ENCODE data around the gene ARMH1.

ARMH1 gene

GRCh38 chr1:44721485-44722361, 47.2 kb downstream of the ARMH1 start (continued):
- TF ChIP-seq, protein P1, sequence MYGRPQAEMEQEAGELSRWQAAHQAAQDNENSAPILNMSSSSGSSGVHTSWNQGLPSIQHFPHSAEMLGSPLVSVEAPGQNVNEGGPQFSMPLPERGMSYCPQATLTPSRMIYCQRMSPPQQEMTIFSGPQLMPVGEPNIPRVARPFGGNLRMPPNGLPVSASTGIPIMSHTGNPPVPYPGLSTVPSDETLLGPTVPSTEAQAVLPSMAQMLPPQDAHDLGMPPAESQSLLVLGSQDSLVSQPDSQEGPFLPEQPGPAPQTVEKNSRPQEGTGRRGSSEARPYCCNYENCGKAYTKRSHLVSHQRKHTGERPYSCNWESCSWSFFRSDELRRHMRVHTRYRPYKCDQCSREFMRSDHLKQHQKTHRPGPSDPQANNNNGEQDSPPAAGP (tag by site-specific recombination; IDR thresholded peaks at IDR 0.05): no peak
- TF ChIP-seq ZNF701 (tag by site-specific recombination; IDR thresholded peaks at IDR 0.05): no peak
- no peak for TF ChIP-seq ZNF776 (tag by site-specific recombination; IDR thresholded peaks at IDR 0.05; ENCODE audit: borderline replicate concordance)
- no peak for TF ChIP-seq HIC1 (tag by site-specific recombination; IDR thresholded peaks at IDR 0.05)
- TF ChIP-seq ZFP69B (tag by site-specific recombination; IDR thresholded peaks at IDR 0.05): no peak; the same call in 1 of the 2 replicates
- no peak for TF ChIP-seq ZBTB44 (tag by site-specific recombination; IDR thresholded peaks at IDR 0.05)
- peak; percentile 50; the same call in 1 of the 2 replicates for TF ChIP-seq ZNF561 (tag by site-specific recombination; IDR thresholded peaks at IDR 0.05; ENCODE audit: borderline replicate concordance)
- TF ChIP-seq ZNF48 (tag by site-specific recombination; IDR thresholded peaks at IDR 0.05): no peak
- TF ChIP-seq ZNF555 (tag by site-specific recombination; conservative IDR thresholded peaks at IDR 0.05): no peak
- TF ChIP-seq ZNF548 (tag by site-specific recombination; IDR thresholded peaks at IDR 0.05): no peak
- TF ChIP-seq KLF7 (tag by site-specific recombination; IDR thresholded peaks at IDR 0.05; ENCODE audit: borderline replicate concordance): no peak
- TF ChIP-seq ZNF692 (tag by site-specific recombination; IDR thresholded peaks at IDR 0.05): no peak
- TF ChIP-seq ZNF677 (tag by site-specific recombination; IDR thresholded peaks at IDR 0.05): no peak
- no peak for TF ChIP-seq ZNF670 (tag by site-specific recombination; IDR thresholded peaks at IDR 0.05; ENCODE audit: low read depth)
- TF ChIP-seq ZNF148 (tag by site-specific recombination; IDR thresholded peaks at IDR 0.05; ENCODE audit: borderline replicate concordance): no peak; the same call in 1 of the 2 replicates
- TF ChIP-seq ZNF513 (tag by site-specific recombination; IDR thresholded peaks at IDR 0.05): no peak
- no peak for TF ChIP-seq ZNF140 (tag by site-specific recombination; IDR thresholded peaks at IDR 0.05)
- TF ChIP-seq ZNF629 (tag by site-specific recombination; IDR thresholded peaks at IDR 0.05): peak; percentile 76
- TF ChIP-seq, protein P2, sequence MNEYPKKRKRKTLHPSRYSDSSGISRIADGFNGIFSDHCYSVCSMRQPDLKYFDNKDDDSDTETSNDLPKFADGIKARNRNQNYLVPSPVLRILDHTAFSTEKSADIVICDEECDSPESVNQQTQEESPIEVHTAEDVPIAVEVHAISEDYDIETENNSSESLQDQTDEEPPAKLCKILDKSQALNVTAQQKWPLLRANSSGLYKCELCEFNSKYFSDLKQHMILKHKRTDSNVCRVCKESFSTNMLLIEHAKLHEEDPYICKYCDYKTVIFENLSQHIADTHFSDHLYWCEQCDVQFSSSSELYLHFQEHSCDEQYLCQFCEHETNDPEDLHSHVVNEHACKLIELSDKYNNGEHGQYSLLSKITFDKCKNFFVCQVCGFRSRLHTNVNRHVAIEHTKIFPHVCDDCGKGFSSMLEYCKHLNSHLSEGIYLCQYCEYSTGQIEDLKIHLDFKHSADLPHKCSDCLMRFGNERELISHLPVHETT (tag by site-specific recombination; IDR thresholded peaks at IDR 0.05): no peak
- TF ChIP-seq SCRT2 (tag by site-specific recombination; IDR thresholded peaks at IDR 0.05): 0 out of 2 replicates have a peak, but pooled peaks have one; percentile 13
- TF ChIP-seq, protein P3, sequence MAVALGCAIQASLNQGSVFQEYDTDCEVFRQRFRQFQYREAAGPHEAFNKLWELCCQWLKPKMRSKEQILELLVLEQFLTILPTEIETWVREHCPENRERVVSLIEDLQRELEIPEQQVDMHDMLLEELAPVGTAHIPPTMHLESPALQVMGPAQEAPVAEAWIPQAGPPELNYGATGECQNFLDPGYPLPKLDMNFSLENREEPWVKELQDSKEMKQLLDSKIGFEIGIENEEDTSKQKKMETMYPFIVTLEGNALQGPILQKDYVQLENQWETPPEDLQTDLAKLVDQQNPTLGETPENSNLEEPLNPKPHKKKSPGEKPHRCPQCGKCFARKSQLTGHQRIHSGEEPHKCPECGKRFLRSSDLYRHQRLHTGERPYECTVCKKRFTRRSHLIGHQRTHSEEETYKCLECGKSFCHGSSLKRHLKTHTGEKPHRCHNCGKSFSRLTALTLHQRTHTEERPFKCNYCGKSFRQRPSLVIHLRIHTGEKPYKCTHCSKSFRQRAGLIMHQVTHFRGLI (tag by site-specific recombination; IDR thresholded peaks at IDR 0.05): peak; percentile 10; the same call in 1 of the 2 replicates
- TF ChIP-seq ELK4 (IDR thresholded peaks at IDR 0.05; ENCODE audit: borderline replicate concordance, low read depth, low read length): no peak
- peak; percentile 45; the same call in 1 of the 2 replicates for TF ChIP-seq ZNF366 (tag by site-specific recombination; conservative IDR thresholded peaks at IDR 0.05)

Data from HEK293 (cell line).